ENCODE results near the gene ADSS1. TPM values are rescaled to one million over a fixed set of nuclear protein-coding genes. Genes with fewer than 3 reads are reported as not detected.

ADSS1 gene
- polyA plus RNA-seq, 1 donor (not counting 4 experiments of a cell fraction or from before 2014, with no cell fraction given), result 1.7 TPM

DNA sequence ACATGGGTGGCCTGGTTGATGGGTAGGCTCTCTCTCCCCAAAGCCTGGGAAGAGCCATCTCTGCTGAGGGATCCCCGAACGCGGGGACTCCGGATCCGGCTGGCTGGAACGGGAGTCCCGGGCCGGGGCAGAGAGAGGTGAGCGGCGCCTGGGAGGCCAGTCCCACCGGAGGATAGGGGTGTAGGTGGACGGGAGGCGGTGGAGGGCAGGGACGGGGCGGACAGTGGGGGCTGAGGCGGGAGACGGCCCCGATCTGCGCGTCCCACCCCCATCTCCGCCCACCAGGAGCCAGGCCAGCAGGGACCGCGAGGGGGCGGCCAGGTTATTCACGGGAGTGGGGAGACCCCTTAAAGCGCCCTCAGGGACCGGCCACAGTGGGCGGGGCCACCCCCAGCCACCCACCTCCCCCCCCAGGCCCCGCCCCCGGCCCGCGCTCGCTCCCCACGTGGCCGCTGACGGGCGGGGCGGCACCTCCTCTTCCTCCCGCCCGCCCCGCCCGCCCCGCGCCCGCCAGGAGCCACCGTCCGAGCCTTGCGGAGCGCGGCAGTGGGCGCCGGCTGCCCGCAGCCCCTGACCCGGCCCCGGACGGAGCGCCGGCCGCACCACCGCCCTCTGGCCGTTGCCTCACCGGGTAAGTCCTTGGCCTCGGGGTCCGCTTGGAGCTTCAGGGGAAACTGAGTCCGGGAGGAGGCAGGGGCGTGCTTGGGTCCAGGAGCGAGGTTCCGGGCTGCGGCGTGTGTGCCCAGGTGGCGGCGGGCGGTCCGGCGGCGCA, 34.7 kb upstream of the ADSS1 start, which contains the start of gene INF2:
Gene INF2 (plus strand): TSS at position 510 of the 772 bp plus-strand sequence. CDS start 11,748 bp downstream, outside the sequence.
- dilution Hi-C loops (cut with MboI; ENCODE audit: extremely low pct_ligation_motif_present, low sequenced_read_pairs), result no loop called here
- H3K4me1 ChIP-seq (ENCODE audit: control insufficient read depth, extremely low read depth, insufficient read depth, low read length), result peaks cover 55% of the 10 kb centered on the region
- no peak for FAIRE-seq

GRCh38 chr14:104689881-104690711, 33.9 kb upstream of the ADSS1 start:
- H2AFZ ChIP-seq (ENCODE audit: control insufficient read depth, low read length), result no peak overlapping the region
- dilution Hi-C loops (cut with MboI; ENCODE audit: extremely low pct_ligation_motif_present, low sequenced_read_pairs), result no loop called here
- TF ChIP-seq EZH2 (IDR thresholded peaks at IDR 0.05; ENCODE audit: low read length) (no peak), CTCF (optimal IDR thresholded peaks at IDR 0.05 in 1 of 3, IDR thresholded peaks at IDR 0.05 in 1 of 3, conservative IDR thresholded peaks at IDR 0.05 in 1 of 3; ENCODE audit: extremely low read depth in 1 of 3, insufficient read depth in 2 of 3, low read length in 3 of 3) (no peak)
- peaks cover 38% of the 10 kb centered on the region for H4K20me1 ChIP-seq (ENCODE audit: control insufficient read depth, extremely low read depth, insufficient read depth, low read length)
- H3K4me2 ChIP-seq (ENCODE audit: control insufficient read depth, extremely low read depth, insufficient read depth, low read depth, low read length), result peak overlapping the region; percentile 92
- peaks cover 3% of the 10 kb centered on the region for H3K9me1 ChIP-seq (ENCODE audit: control insufficient read depth, extremely low read depth, insufficient read depth, low read length)
- H3K36me3 ChIP-seq (ENCODE audit: control insufficient read depth in 2 of 2, extremely low read depth in 1 of 2, insufficient read depth in 2 of 2, low read length in 2 of 2), result peaks cover 12 to 13% of the 10 kb centered on the region in 2 experiments
- peak overlapping the region; percentile 67 for H3K27ac ChIP-seq (ENCODE audit: control insufficient read depth, insufficient read depth, low read length)
- no peak for FAIRE-seq
- DNase-seq (ENCODE audit: low read depth, low spot score), result no peak
- no peaks in the 10 kb centered on the region for H3K9me3 ChIP-seq (ENCODE audit: control insufficient read depth, low read depth, low read length)
- H3K27me3 ChIP-seq (ENCODE audit: control insufficient read depth, extremely low read depth, insufficient read depth, low read length), result no peaks in the 10 kb centered on the region
- peaks cover 63% of the 10 kb centered on the region for H3K4me1 ChIP-seq (ENCODE audit: control insufficient read depth, extremely low read depth, insufficient read depth, low read length)
- H3K4me3 ChIP-seq (ENCODE audit: control insufficient read depth in 2 of 3, extremely low read depth in 1 of 3, insufficient read depth in 2 of 3, low read depth in 1 of 3, low read length in 3 of 3), result peak overlapping the region; percentile 76 to 80 (median 78)
- H3K9ac ChIP-seq (ENCODE audit: control insufficient read depth, extremely low read depth, insufficient read depth, low read length), result peak overlapping the region; percentile 89
- peaks cover 56% of the 10 kb centered on the region for H3K79me2 ChIP-seq (ENCODE audit: control insufficient read depth, insufficient read depth, low read length)

More for the DNA sequence above, 34.7 kb upstream of the ADSS1 start, which contains the start of gene INF2:
- H4K20me1 ChIP-seq (ENCODE audit: control insufficient read depth, extremely low read depth, insufficient read depth, low read length), result peaks cover 32% of the 10 kb centered on the region
- peaks cover 8 to 11% of the 10 kb centered on the region in 2 experiments for H3K36me3 ChIP-seq (ENCODE audit: control insufficient read depth in 2 of 2, extremely low read depth in 1 of 2, insufficient read depth in 2 of 2, low read length in 2 of 2)
- peak within 1 kb of the TSS; percentile 92 for H3K4me2 ChIP-seq (ENCODE audit: control insufficient read depth, extremely low read depth, insufficient read depth, low read depth, low read length)
- no peaks in the 10 kb centered on the region for H3K9me3 ChIP-seq (ENCODE audit: control insufficient read depth, low read depth, low read length)
- DNase-seq (ENCODE audit: low read depth, low spot score), result no peak
- no peaks in the 10 kb centered on the region for H3K27me3 ChIP-seq (ENCODE audit: control insufficient read depth, extremely low read depth, insufficient read depth, low read length)
- H3K4me3 ChIP-seq (ENCODE audit: control insufficient read depth in 2 of 3, extremely low read depth in 1 of 3, insufficient read depth in 2 of 3, low read depth in 1 of 3, low read length in 3 of 3), result peak within 1 kb of the TSS; percentile 76 to 80 (median 78)
- H3K9me1 ChIP-seq (ENCODE audit: control insufficient read depth, extremely low read depth, insufficient read depth, low read length), result peaks cover 3% of the 10 kb centered on the region
- peak within 1 kb of the TSS; percentile 47 for H2AFZ ChIP-seq (ENCODE audit: control insufficient read depth, low read length)
- H3K9ac ChIP-seq (ENCODE audit: control insufficient read depth, extremely low read depth, insufficient read depth, low read length), result peak within 1 kb of the TSS; percentile 89
- peak within 1 kb of the TSS; percentile 67 for H3K27ac ChIP-seq (ENCODE audit: control insufficient read depth, insufficient read depth, low read length)
- H3K79me2 ChIP-seq (ENCODE audit: control insufficient read depth, insufficient read depth, low read length), result peaks cover 48% of the 10 kb centered on the region
- no peak for TF ChIP-seq EZH2 (IDR thresholded peaks at IDR 0.05; ENCODE audit: low read length)
- TF ChIP-seq CTCF (optimal IDR thresholded peaks at IDR 0.05 in 1 of 3, IDR thresholded peaks at IDR 0.05 in 1 of 3, conservative IDR thresholded peaks at IDR 0.05 in 1 of 3; ENCODE audit: extremely low read depth in 1 of 3, insufficient read depth in 2 of 3, low read length in 3 of 3), result no peak

All from keratinocyte (primary cell).